ENCODE measurements around the gene LPP.

LPP gene

GRCh38 chr3:188819939-188820338, 666.0 kb downstream of the LPP start:
- DNase-seq (ENCODE audit: low spot score), result no peak

- DNase-seq (ENCODE audit: low spot score), result no peak
These were observed 668.0 kb downstream of the LPP start for GRCh38 chr3:188822004-188822403.

- no peak for DNase-seq (ENCODE audit: low spot score)
These were observed 668.5 kb downstream of the LPP start for GRCh38 chr3:188822411-188822810.

- DNase-seq (ENCODE audit: low spot score), result peak; percentile 55
These were observed 670.6 kb downstream of the LPP start for GRCh38 chr3:188824566-188824965.

GRCh38 chr3:188825901-188826300, 671.9 kb downstream of the LPP start:
- DNase-seq (ENCODE audit: low spot score), result no peak

- no peak for DNase-seq (ENCODE audit: low spot score)
These were observed 672.6 kb downstream of the LPP start for GRCh38 chr3:188826574-188826973.

GRCh38 chr3:188827103-188827502, 673.1 kb downstream of the LPP start:
- no peak for DNase-seq (ENCODE audit: low spot score)

- no peak for DNase-seq (ENCODE audit: low spot score)
These were observed 673.6 kb downstream of the LPP start for GRCh38 chr3:188827576-188827975.

- DNase-seq (ENCODE audit: low spot score), result no peak
These were observed 675.2 kb downstream of the LPP start for GRCh38 chr3:188829130-188829529.

GRCh38 chr3:188829576-188829975, 675.6 kb downstream of the LPP start:
- no peak for DNase-seq (ENCODE audit: low spot score)

GRCh38 chr3:188830893-188831292, 676.9 kb downstream of the LPP start:
- DNase-seq (ENCODE audit: low spot score), result no peak

GRCh38 chr3:188832146-188832545, 678.2 kb downstream of the LPP start:
- no peak for DNase-seq (ENCODE audit: low spot score)

- DNase-seq (ENCODE audit: low spot score), result no peak
These were observed 679.2 kb downstream of the LPP start for GRCh38 chr3:188832961-188833721.

GRCh38 chr3:188834349-188834748, 680.4 kb downstream of the LPP start:
- no peak for DNase-seq (ENCODE audit: low spot score)

GRCh38 chr3:188839187-188839695, 685.3 kb downstream of the LPP start:
- DNase-seq (ENCODE audit: low spot score), result no peak

GRCh38 chr3:188840290-188840689, 686.3 kb downstream of the LPP start:
- no peak for DNase-seq (ENCODE audit: low spot score)

GRCh38 chr3:188841906-188842305, 687.9 kb downstream of the LPP start:
- DNase-seq (ENCODE audit: low spot score), result no peak

- DNase-seq (ENCODE audit: low spot score), result no peak
These were observed 688.7 kb downstream of the LPP start for GRCh38 chr3:188842639-188843038.

GRCh38 chr3:188844096-188844495, 690.1 kb downstream of the LPP start:
- no peak for DNase-seq (ENCODE audit: low spot score)

GRCh38 chr3:188845514-188845913, 691.6 kb downstream of the LPP start:
- DNase-seq (ENCODE audit: low spot score), result no peak

- DNase-seq (ENCODE audit: low spot score), result no peak
These were observed 695.0 kb downstream of the LPP start for GRCh38 chr3:188848947-188849346.

GRCh38 chr3:188853856-188854771, 700.2 kb downstream of the LPP start:
- no peak for DNase-seq (ENCODE audit: low spot score)

GRCh38 chr3:188854772-188855149, 700.8 kb downstream of the LPP start:
- no peak for DNase-seq (ENCODE audit: low spot score)
